Uterus (tissue), 4 donors: ENCODE results near the gene TM7SF2. TPM values are rescaled to one million over a fixed set of nuclear protein-coding genes. Genes with fewer than 3 reads are reported as not detected.

Source experiments
- DNase-seq, 2 donors: peaks; one replicate each; pipeline ENCODE4 v3.0.0-alpha.2; 2019 to 2020
- H3K27ac ChIP-seq, 2 donors: fragments of 200-600 bp; sonication (generic); 1 replicate in 1 of 2; 2 replicates in 1 of 2; pipeline ENCODE4 v1.5.1; 2016 to 2018
- H3K27me3 ChIP-seq, 2 donors: fragments of 200-600 bp; sonication (generic); one replicate each; pipeline ENCODE4 v1.5.1; 2018 to 2019; ENCODE audit warnings: control low read depth in 1 of 2
- H3K36me3 ChIP-seq, 2 donors: fragments of 200-600 bp; sonication (generic); one replicate each; pipeline ENCODE4 v1.5.1; 2019; ENCODE audit warnings: control low read depth in 1 of 2
- H3K4me1 ChIP-seq, 2 donors: fragments of 200-600 bp; sonication (generic); one replicate each; pipeline ENCODE4 v1.5.1; 2018 to 2019; ENCODE audit warnings: control low read depth in 1 of 2
- H3K4me3 ChIP-seq, 2 donors: fragments of 200-600 bp; sonication (generic); 1 replicate in 1 of 2; 2 replicates in 1 of 2; pipeline ENCODE4 v1.5.1; 2018 to 2019; ENCODE audit warnings: mild to moderate bottlenecking in 1 of 2
- H3K9me3 ChIP-seq, 2 donors: fragments of 200-600 bp; sonication (generic); one replicate each; pipeline ENCODE4 v1.5.1; 2019; ENCODE audit warnings: control low read depth in 1 of 2
- CTCF ChIP-seq, 4 experiments: fragments of 200-600 bp in 2 of 4; fragments of 450-650 bp in 2 of 4; sonication (generic) in 2 of 4; IDR thresholded peaks; one replicate each; pipeline ENCODE4 v1.5.1; 2016 to 2019; ENCODE audit warnings: antibody characterized with exemption in 4 of 4, mild to moderate bottlenecking in 2 of 4, moderate library complexity in 1 of 4
- POLR2A ChIP-seq, 2 donors: fragments of 450-650 bp; IDR thresholded peaks; one replicate each; pipeline ENCODE4 v1.6.1; 2016; ENCODE audit warnings: antibody characterized with exemption in 2 of 2, mild to moderate bottlenecking in 1 of 2, moderate library complexity in 1 of 2
- intact Hi-C: fragments of 100-400 bp; cut with DNase I; formaldehyde crosslinking; loops from one replicate; pipeline ENCODE4 v1.15.1; 2023; ENCODE audit warnings: low total_unique reads
- total RNA-seq, 4 donors: library from RNA; depleted of rRNA in 3 of 4; stranded (reverse); fragments of >200 nt in 3 of 4; gene quantifications; one replicate each; pipeline versions ENCODE4 v1.1.0 to v1.2.4, GENCODE V29; 2014 to 2023
- donor health status: DM: yes; HTN: yes; CAD: no.

TM7SF2 gene
- total RNA-seq, 4 donors from 2014 or later: 0.77 to 16.7 (median 5.5) TPM

- peak; percentile 96 to 99 (median 98) for TF ChIP-seq CTCF (IDR thresholded peaks at IDR 0.05)
- no peak for TF ChIP-seq POLR2A (IDR thresholded peaks at IDR 0.05)
Measured at GRCh38 chr11:65110354-65110861, 1.3 kb upstream of the TM7SF2 start.

GRCh38 chr11:65111159-65111743 is 421 bp upstream of the TM7SF2 start:
- no peaks in the 10 kb centered on the region for H3K9me3 ChIP-seq
- H3K36me3 ChIP-seq: no peaks in the 10 kb centered on the region
- intact Hi-C loops: no loop called here
- peaks cover 3 to 20% of the 10 kb centered on the region in 2 donors for H3K4me1 ChIP-seq
- no peak overlapping the region for H3K4me3 ChIP-seq
- no peak for DNase-seq
- TF ChIP-seq CTCF (IDR thresholded peaks at IDR 0.05): no peak
- no peak for TF ChIP-seq POLR2A (IDR thresholded peaks at IDR 0.05)
- H3K27me3 ChIP-seq: no peaks in the 10 kb centered on the region
- H3K27ac ChIP-seq: no peak overlapping the region

More at GRCh38 chr11:65110354-65110861, 1.3 kb upstream of the TM7SF2 start:
- intact Hi-C loops: no loop called here
- Histone ChIP-seq H3K36me3 (no peaks in the 10 kb centered on the region), H3K4me1 (peaks cover 3 to 16% of the 10 kb centered on the region in 2 donors), H3K27ac (peak overlapping the region in 1 of 2 donors; percentile 44), H3K27me3 (no peaks in the 10 kb centered on the region), H3K4me3 (no peak overlapping the region), H3K9me3 (no peaks in the 10 kb centered on the region)
- DNase-seq: peak; percentile 87 to 88

GRCh38 chr11:65112546-65113360 is 1.1 kb downstream of the TM7SF2 start:
- Histone ChIP-seq H3K27me3 (no peaks in the 10 kb centered on the region), H3K4me3 (peak overlapping the region; percentile 22 to 57), H3K9me3 (no peaks in the 10 kb centered on the region), H3K4me1 (peaks cover 3 to 26% of the 10 kb centered on the region in 2 donors), H3K27ac (peak overlapping the region in 1 of 2 donors; percentile 68), H3K36me3 (no peaks in the 10 kb centered on the region)
- TF ChIP-seq POLR2A (IDR thresholded peaks at IDR 0.05): peak in 1 of 2 donors; percentile 16
- TF ChIP-seq CTCF (IDR thresholded peaks at IDR 0.05): peak; percentile 36 to 85 (median 73)
- peak; percentile 41 to 46 for DNase-seq
- intact Hi-C loops: no loop called here

- peak overlapping the region in 1 of 2 donors; percentile 57 for H3K4me3 ChIP-seq
Measured at GRCh38 chr11:65113361-65113756, 1.7 kb downstream of the TM7SF2 start.

More at GRCh38 chr11:65113361-65113756, 1.7 kb downstream of the TM7SF2 start:
- DNase-seq: peak in 1 of 2 donors; percentile 25
- no peaks in the 10 kb centered on the region for H3K36me3 ChIP-seq
- no peak overlapping the region for H3K27ac ChIP-seq
- intact Hi-C loops: no loop called here
- H3K9me3 ChIP-seq: no peaks in the 10 kb centered on the region
- no peaks in the 10 kb centered on the region for H3K27me3 ChIP-seq
- TF ChIP-seq POLR2A (IDR thresholded peaks at IDR 0.05): no peak
- TF ChIP-seq CTCF (IDR thresholded peaks at IDR 0.05): no peak
- H3K4me1 ChIP-seq: peaks cover 6 to 26% of the 10 kb centered on the region in 2 donors
